T-helper 2 cell treated with Interferon-gamma antibody and Interleukin-4, amounts not matched to agents 5 μg/mL and 100 μg/mL, for 36 hours (primary cell): Measurements from ENCODE around the gene EMP2.

Experiments
- DNase-seq: peaks from one replicate; pipeline ENCODE4 v3.0.0; 2021; ENCODE audit warnings: low spot score
- H3K27ac Mint-ChIP-seq: one replicate; pipeline ENCODE4 v1.8.0; 2021; ENCODE audit warnings: mild to moderate bottlenecking, mixed read lengths
- H3K27me3 Mint-ChIP-seq: one replicate; pipeline ENCODE4 v1.8.0; 2021; ENCODE audit warnings: low read depth, mixed read lengths
- H3K36me3 Mint-ChIP-seq: one replicate; pipeline ENCODE4 v1.8.0; 2021; ENCODE audit warnings: low read depth, mixed read lengths
- H3K4me1 Mint-ChIP-seq: one replicate; pipeline ENCODE4 v1.8.0; 2021; ENCODE audit warnings: low read depth, mixed read lengths
- H3K4me3 Mint-ChIP-seq: one replicate; pipeline ENCODE4 v1.8.0; 2022; ENCODE audit warnings: mild to moderate bottlenecking, moderate library complexity, mixed read lengths
- H3K9me3 Mint-ChIP-seq: one replicate; pipeline ENCODE4 v1.8.0; 2021; ENCODE audit warnings: mixed read lengths

The EMP2 gene

DNA sequence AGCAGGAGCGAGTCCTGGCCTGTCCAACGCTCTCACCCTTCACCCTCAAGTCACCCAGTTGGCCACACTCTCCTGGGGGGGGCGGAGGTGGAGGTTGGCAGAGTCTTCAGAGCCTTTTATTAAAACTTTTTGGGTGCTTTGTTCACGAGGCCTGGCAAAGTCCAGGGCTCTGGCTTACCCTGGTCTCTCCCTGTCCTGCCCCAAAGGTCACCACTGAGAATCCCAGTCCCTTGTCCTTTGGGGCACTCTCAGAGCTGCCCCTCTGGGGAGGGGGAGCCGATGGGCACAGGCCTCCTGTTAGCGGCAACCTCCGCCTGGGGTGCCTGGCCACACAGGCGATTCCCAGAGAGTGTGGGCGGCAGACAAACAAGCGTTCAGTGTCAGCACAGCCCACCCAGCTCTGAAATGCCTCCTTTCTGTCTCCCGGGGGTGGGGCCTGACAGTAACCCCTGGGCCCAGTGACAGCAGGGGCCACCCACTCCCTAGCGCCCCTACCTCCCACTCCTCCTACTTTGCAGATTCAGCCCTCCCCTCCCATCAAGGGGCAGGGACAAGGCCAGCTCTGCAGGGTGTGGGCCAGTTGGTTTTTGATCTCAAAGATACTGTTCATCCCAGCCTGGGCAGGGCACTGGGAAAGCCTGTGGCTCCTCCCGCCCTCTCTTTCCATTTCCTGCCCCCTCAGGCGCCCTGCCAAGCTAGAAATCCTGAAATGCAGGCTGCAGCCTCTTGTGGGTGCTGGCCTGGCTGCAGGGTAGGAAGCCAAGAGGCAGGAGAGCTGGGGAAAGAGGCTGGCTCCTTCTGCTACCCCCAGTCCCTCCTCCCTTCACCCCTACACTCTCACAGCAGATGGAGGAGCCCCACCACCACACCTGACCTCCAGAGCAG, 36.6 kb upstream of the EMP2 start:
- DNase-seq, result no peak
- Mint-ChIP-seq H3K27ac (no peak overlapping the region), H3K9me3 (no peaks in the 10 kb centered on the region), H3K4me3 (no peak overlapping the region), H3K36me3 (no peaks in the 10 kb centered on the region), H3K27me3 (peaks cover 6% of the 10 kb centered on the region), H3K4me1 (no peaks in the 10 kb centered on the region)

DNA sequence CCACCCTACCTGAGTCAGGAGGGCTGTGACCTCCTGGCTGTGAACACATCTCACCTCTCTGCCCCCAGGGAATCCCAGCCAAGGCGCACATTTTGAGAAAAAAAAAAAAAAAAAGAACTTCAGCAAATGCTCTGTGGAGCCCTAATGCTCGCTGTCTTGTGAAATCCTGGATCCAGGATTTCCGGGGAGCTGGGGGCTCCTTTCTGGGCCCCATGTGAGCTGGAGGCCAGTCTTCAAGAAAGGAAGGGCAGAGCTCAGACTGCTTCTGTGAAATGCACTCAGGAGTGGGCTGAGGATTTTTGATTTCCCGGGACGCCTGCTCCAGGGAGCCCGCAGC, 36.0 kb upstream of the EMP2 start:
- no peak for DNase-seq
- Mint-ChIP-seq H3K9me3 (no peaks in the 10 kb centered on the region), H3K4me1 (no peaks in the 10 kb centered on the region), H3K36me3 (no peaks in the 10 kb centered on the region), H3K27ac (no peak overlapping the region), H3K27me3 (peaks cover 6% of the 10 kb centered on the region), H3K4me3 (no peak overlapping the region)

DNA sequence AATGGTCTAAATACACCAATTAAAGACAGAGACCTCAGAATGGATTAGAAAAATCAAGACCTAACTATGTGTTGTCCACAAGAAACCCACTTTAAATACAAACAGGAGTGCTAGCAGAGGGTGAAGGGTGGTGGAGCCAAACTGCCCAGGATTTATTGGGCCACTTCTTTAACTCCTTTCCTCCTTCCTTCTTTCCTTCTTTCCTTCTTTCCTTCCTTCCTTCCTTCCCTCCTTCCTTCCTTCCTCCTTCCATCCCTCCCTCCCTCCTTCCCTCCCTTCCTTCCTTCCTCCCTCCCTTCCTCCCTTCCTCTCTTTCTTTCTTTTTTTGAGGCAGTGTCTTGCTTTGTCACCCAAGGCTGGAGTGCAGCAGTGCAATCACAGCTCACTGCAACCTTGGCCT, 34.3 kb upstream of the EMP2 start:
- Mint-ChIP-seq H3K27ac (no peak overlapping the region), H3K4me1 (no peaks in the 10 kb centered on the region)
- no peak for DNase-seq

DNA sequence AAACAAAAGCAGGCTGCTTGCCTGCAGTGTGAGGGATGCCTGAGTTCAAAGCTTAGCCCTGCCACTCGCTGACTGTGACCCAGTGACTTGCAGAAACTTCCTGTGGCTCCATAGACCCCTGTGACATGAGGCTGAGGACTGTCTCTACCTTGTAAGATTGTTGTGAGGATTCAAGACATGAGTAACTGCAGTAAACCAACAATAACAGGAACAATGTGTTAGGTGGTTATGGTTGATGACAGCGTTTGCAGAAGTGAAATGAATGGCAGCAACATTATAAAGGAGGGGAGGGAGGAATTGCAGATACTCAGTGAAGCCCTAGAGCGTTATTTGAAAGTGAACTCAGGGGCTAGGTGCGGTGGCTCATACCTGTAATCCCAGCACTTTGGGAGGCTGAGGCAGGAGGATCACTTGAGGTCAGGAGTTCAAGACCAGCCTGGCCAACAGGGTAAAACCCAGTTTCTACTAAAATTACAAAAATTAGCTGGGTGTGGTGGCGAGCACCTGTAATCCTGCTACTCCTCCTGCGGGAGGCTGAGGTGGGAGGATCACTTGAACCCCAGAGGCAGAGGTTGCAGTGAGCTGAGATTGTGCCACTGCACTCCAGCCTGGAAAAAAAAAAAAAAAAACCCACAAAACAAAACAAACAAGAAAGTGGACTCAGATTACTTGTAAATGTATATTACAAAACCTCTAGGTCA, 33.5 kb upstream of the EMP2 start:
- no peak for DNase-seq
- Mint-ChIP-seq H3K4me3 (no peak overlapping the region), H3K9me3 (no peaks in the 10 kb centered on the region), H3K4me1 (no peaks in the 10 kb centered on the region), H3K27me3 (no peaks in the 10 kb centered on the region), H3K27ac (no peak overlapping the region), H3K36me3 (no peaks in the 10 kb centered on the region)

More for the DNA sequence above, 34.3 kb upstream of the EMP2 start:
- Mint-ChIP-seq H3K36me3 (no peaks in the 10 kb centered on the region), H3K9me3 (no peaks in the 10 kb centered on the region), H3K4me3 (no peak overlapping the region), H3K27me3 (peaks cover 2% of the 10 kb centered on the region)

DNA sequence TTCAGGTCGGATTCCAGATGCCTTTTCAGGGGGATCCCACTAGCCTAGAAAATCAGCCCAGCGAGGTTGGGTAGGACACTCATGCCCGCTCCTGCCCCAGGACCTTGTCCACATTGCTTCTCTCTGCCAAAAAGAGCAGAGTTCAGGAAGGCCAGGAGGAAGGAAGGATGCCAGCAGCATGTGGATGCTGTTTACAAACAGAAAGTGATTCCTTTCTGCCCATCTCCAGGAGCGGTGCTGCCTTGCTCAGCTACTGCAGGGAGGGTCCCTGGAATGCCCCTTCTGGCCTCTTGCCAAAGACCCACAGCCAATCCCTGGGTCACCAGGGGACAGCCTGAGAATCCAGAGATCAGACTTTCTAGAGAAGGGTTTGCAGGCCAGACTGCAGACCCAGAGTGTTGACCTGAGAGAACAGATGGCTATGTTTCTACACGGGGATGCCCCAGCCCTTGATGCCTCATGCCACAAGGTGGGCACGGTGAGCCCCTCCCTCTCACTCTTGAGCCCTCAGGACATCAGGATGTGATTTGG, 32.3 kb upstream of the EMP2 start:
- Mint-ChIP-seq H3K36me3 (no peaks in the 10 kb centered on the region), H3K4me3 (no peak overlapping the region), H3K9me3 (no peaks in the 10 kb centered on the region), H3K27ac (no peak overlapping the region), H3K4me1 (no peaks in the 10 kb centered on the region), H3K27me3 (no peaks in the 10 kb centered on the region)
- no peak for DNase-seq

DNA sequence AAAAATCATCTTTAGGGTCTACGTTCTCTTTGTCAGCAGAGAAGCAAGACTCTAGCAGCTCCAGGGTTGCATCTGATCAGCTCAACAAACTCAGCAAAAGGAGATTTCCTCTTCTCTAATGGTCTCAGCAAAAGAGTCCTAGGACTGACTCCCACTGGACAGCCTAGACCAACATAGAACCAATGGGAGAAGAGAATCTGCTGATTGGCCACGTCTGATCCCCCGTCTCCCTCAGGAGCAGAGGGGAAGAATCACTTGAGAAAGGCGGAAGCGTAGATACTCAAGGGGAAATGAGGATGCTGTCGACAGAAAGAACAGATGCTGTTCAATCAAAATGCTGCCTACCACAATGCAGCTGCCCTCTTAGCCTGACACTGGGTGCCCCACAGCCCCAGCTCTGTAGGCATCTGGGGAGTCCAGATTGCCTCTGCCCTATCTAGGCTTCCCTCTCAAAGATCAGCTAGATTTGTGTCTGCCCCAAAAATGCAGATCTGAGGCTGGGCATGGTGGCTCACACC, 31.5 kb upstream of the EMP2 start:
- DNase-seq, result no peak
- no peaks in the 10 kb centered on the region for H3K4me1 Mint-ChIP-seq
- no peaks in the 10 kb centered on the region for H3K36me3 Mint-ChIP-seq
- H3K27me3 Mint-ChIP-seq, result no peaks in the 10 kb centered on the region
- no peak overlapping the region for H3K4me3 Mint-ChIP-seq
- H3K9me3 Mint-ChIP-seq, result no peaks in the 10 kb centered on the region
- no peak overlapping the region for H3K27ac Mint-ChIP-seq

DNA sequence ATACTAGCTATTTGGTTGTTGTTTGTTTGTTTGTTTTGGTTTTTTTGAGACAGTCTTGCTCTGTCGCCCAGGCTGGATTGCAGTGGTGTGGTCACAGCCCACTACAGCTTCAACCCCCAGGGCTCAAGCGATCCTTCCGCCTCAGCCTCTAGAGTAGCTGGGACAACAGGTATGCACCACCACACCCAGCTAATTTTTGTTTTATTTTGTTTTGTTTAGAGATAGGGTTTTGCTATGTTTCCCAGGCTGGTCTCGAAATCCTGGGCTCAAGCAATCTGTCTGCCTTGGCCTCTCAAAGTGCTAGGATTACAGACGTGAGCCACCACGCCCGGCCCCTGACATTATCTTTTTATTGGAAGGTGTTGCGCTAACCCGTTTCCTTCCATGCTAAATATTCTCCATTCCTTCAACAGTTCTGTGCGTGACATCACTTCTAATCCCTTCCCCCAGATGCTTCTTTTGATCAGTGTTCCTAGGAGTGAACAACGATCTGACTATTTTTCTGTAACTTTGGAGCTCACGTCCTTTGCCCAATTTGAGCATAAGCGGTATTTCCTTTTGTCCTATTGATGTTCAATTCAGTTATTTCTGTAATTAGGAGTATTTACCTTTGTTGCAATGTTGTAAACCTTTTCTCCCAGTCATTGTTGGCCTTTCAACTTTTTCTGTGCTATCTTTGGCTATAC, 30.2 kb upstream of the EMP2 start:
- DNase-seq, result no peak
- Mint-ChIP-seq H3K27ac (no peak overlapping the region), H3K4me3 (no peak overlapping the region), H3K9me3 (no peaks in the 10 kb centered on the region), H3K4me1 (no peaks in the 10 kb centered on the region), H3K36me3 (no peaks in the 10 kb centered on the region), H3K27me3 (no peaks in the 10 kb centered on the region)

DNA sequence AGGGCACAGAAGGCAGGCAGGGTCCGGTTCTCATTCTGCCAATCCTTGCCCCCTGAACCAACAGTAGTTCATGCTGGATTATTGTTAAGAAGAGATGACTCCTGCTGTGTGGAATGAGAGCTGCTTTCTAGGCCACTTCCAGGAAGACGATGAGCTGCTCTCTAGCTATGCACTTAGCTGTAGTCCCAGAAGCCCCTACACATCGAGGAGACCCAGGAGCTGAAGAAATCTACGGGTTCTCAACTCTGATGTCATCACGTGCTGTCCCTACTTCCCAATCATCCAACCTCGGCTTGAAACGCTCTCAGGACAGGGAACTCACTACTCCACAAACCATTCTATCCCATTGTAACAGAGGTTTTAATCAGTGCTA, 29.0 kb upstream of the EMP2 start:
- no peak overlapping the region for H3K27ac Mint-ChIP-seq
- H3K27me3 Mint-ChIP-seq, result no peaks in the 10 kb centered on the region
- no peaks in the 10 kb centered on the region for H3K36me3 Mint-ChIP-seq
- H3K4me3 Mint-ChIP-seq, result no peak overlapping the region
- no peak for DNase-seq
- no peaks in the 10 kb centered on the region for H3K9me3 Mint-ChIP-seq
- H3K4me1 Mint-ChIP-seq, result no peaks in the 10 kb centered on the region

DNA sequence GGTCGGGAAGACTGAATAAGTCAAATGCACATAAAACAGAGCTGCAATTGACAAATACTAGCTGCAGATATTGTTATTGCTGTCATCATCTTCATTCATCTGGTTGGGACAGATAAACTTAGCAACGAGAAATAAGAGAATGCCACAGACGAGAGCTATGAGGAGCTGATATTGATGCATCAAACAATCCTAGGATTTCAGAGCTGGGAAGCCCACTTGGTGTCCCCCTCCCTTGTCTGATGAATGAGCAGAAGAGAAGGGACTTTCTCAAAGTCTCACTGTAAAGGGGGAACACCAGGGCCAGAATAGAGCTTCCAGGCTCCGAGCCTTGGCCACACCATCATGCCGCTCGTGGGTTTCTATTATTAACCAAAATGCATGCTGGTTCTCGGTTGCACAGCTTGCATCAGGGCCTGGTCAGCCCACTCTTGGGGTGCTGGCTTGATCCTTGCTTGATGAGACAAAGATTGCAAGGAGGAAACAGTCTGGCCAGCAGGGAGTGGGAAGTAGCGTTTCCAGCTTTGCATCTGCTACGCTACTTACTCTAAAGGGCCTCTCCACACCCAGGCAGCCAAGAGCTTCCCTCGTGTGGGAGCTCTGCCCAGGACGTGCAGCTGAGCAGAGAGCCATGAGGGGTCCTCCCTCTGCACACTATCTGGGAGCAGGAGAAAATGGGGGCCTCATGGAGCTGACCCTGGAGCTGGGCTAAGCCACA, 28.4 kb upstream of the EMP2 start:
- no peaks in the 10 kb centered on the region for H3K36me3 Mint-ChIP-seq
- no peak overlapping the region for H3K27ac Mint-ChIP-seq
- H3K4me1 Mint-ChIP-seq, result no peaks in the 10 kb centered on the region
- no peak overlapping the region for H3K4me3 Mint-ChIP-seq
- no peaks in the 10 kb centered on the region for H3K9me3 Mint-ChIP-seq
- DNase-seq, result no peak
- H3K27me3 Mint-ChIP-seq, result no peaks in the 10 kb centered on the region

DNA sequence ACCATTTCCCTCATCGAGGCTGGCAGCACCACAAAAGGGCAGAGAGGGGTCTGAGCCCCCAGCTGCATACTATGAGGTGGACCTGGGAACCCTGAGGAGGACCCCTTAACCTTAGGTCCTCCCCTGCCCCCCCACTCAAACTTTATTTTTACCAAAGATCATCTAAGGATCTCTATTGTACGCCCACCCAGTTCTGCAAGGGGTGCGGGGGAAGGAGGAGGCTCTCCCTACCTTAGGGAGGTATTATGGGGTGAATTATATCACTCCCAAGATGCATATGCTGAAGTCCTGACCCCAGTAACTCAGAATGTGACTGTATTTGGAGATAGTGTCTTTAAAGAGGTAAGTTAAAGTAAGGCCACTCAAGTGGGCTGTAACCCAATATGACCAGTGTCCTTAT, 26.8 kb upstream of the EMP2 start:
- Mint-ChIP-seq H3K27me3 (no peaks in the 10 kb centered on the region), H3K4me1 (no peaks in the 10 kb centered on the region), H3K4me3 (no peak overlapping the region), H3K36me3 (no peaks in the 10 kb centered on the region), H3K9me3 (no peaks in the 10 kb centered on the region), H3K27ac (no peak overlapping the region)
- DNase-seq, result no peak

DNA sequence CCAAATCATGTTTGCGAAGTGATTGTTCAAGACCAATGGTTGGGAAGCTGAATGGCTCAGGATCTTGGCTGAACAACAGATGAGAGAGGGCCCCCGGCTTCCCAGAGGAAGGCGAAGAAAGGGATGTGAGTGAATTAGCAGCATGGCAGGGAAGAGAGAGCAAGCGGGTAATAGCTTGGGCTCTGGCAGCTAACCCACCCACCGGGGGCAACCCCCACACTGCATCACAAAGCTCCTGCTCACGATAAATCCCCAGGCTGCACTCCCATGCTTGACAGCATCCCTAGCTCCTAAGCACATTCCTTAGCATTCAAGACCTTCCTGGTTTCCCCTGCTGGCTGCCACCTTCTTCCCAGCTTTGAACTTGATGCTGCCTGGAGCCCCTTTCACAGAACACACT, 26.2 kb upstream of the EMP2 start:
- H3K4me1 Mint-ChIP-seq, result no peaks in the 10 kb centered on the region
- no peaks in the 10 kb centered on the region for H3K36me3 Mint-ChIP-seq
- H3K9me3 Mint-ChIP-seq, result no peaks in the 10 kb centered on the region
- H3K27me3 Mint-ChIP-seq, result no peaks in the 10 kb centered on the region
- H3K4me3 Mint-ChIP-seq, result no peak overlapping the region
- DNase-seq, result no peak
- no peak overlapping the region for H3K27ac Mint-ChIP-seq

DNA sequence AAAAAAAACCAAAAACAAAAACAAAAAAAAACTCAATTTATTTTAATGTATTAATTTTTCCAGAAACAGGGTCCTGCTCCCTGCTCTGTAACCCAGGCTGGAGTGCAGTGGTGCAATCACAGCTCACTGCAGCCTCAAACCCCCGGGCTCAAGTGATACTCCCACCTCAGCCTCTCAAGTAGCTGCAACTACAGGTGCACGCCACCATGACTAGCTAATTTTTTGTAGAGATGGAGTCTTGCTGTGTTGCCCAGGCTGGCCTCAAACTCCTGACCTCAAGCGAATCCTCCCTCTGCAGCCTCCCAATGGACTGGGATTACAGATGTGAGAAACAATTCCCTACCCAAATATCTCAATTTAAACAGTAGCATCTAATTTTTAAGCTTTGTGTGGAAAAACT, 25.2 kb upstream of the EMP2 start:
- no peaks in the 10 kb centered on the region for H3K36me3 Mint-ChIP-seq
- H3K4me1 Mint-ChIP-seq, result no peaks in the 10 kb centered on the region
- no peak overlapping the region for H3K4me3 Mint-ChIP-seq
- no peak for DNase-seq
- no peaks in the 10 kb centered on the region for H3K27me3 Mint-ChIP-seq
- H3K27ac Mint-ChIP-seq, result no peak overlapping the region
- H3K9me3 Mint-ChIP-seq, result no peaks in the 10 kb centered on the region

DNA sequence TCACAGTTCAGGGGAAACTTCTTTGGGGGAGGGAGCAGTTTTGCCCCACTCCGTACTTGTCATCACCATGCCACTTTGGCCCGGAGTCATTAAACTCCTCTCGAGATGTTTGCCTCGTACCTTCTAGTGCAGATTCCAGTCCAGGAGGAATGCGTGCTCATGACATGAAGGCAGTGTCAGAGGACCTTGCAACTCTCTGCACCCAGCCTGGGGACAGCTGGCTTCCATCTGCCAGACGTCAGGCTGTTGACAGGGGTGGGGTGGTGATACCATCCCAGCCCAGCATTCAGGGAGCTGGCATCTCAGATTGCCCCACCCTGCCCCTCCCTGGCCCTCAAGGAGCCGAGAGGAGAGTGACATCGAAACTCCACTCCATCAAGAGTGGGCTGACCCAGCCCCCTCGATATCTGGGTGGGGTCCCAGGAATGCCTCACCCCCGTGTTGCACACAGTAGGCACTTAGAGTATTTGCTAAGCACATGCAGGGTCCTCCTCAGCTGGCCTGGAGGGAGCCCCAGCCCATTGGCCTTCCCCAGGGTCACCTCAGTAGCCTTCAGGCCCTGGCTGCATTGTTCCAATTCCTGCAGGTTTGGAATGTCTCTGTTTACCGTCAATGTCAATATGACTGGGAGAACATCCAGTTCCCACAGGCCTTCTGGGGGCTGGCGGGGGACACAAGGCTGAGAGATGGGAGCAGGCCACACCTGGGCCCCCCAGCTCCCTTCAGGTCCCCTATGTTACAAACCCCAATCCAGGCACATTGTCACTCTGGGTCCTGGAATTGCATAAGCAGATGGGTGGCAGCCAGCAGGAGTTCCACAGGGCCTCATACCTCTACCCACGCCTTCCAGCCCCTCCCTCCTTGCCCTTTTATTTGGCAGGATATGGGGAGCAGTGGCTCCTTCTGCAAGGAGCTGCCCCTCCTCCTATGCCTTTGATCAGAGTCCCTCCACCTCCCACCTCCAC, 21.3 kb upstream of the EMP2 start:
- H3K27me3 Mint-ChIP-seq, result no peaks in the 10 kb centered on the region
- DNase-seq, result no peak
- H3K4me1 Mint-ChIP-seq, result no peaks in the 10 kb centered on the region
- H3K4me3 Mint-ChIP-seq, result no peak overlapping the region
- H3K27ac Mint-ChIP-seq, result no peak overlapping the region
- no peaks in the 10 kb centered on the region for H3K36me3 Mint-ChIP-seq
- H3K9me3 Mint-ChIP-seq, result no peaks in the 10 kb centered on the region
